ENCODE measurements around the gene LRCH1.

The LRCH1 gene

GRCh38 chr13:46799139-46799538 lies 246.2 kb downstream of the LRCH1 start:
- no peak for DNase-seq (ENCODE audit: low read depth in 2 of 2)

GRCh38 chr13:46801858-46802257 lies 248.9 kb downstream of the LRCH1 start:
- DNase-seq (ENCODE audit: low read depth in 2 of 2), result no peak

Measured in fibroblast of skin of left biceps (primary cell).